Duodenal mucosa (tissue), 2 donors: ENCODE measurements around the gene C1QTNF2.

Experiments
- H3K27ac ChIP-seq: one replicate; pipeline ENCODE4 v1.7.0; 2013; ENCODE audit warnings: low read depth, low read length
- H3K27me3 ChIP-seq, 2 donors: one replicate each; pipeline ENCODE4 v1.7.0; 2013; ENCODE audit warnings: low read length in 2 of 2, control low read depth in 1 of 2; ENCODE audit not compliant: insufficient read depth in 2 of 2, control insufficient read depth in 1 of 2
- H3K36me3 ChIP-seq, 2 donors: one replicate each; pipeline ENCODE4 v1.7.0; 2013; ENCODE audit warnings: low read length in 2 of 2, control low read depth in 1 of 2; ENCODE audit not compliant: insufficient read depth in 2 of 2, control insufficient read depth in 1 of 2
- H3K4me1 ChIP-seq, 2 donors: one replicate each; pipeline ENCODE4 v1.7.0; 2013; ENCODE audit warnings: low read length in 2 of 2, control low read depth in 1 of 2; ENCODE audit not compliant: insufficient read depth in 2 of 2, control insufficient read depth in 1 of 2
- H3K4me3 ChIP-seq, 2 donors: one replicate each; pipeline ENCODE4 v1.7.0; 2013; ENCODE audit warnings: low read length in 2 of 2, low read depth in 1 of 2
- H3K9ac ChIP-seq, 2 donors: one replicate each; pipeline ENCODE4 v1.7.0; 2013; ENCODE audit warnings: low read length in 2 of 2, low read depth in 1 of 2
- H3K9me3 ChIP-seq, 2 donors: one replicate each; pipeline ENCODE4 v1.7.0; 2013; ENCODE audit warnings: low read length in 2 of 2, control low read depth in 1 of 2; ENCODE audit not compliant: control insufficient read depth in 1 of 2

C1QTNF2 gene

DNA sequence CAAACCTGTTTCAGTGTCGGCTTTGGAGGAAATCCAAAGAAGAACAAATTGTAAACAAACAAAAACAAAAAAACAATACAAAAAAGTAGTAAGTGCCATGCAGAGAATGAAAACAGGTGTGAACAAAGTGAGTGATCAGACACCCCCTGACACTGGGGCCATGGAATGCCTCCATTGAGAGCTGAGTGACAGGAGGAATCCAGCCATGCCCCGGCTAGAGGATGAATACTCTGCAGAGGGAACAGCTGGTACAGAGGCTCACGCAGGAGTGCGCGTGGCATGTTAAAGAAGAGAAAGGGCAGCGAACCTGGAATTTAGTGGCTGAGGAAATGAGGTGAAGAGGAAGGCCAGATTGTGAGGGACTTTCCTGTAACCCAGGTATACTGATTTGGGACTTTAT, 42.6 kb downstream of the C1QTNF2 start:
- Histone ChIP-seq H3K27me3 (no peaks in the 10 kb centered on the region), H3K36me3 (no peaks in the 10 kb centered on the region), H3K27ac (no peak overlapping the region), H3K9me3 (no peaks in the 10 kb centered on the region), H3K9ac (no peak overlapping the region), H3K4me3 (no peak overlapping the region), H3K4me1 (peaks cover 12 to 15% of the 10 kb centered on the region in 2 donors)

- Histone ChIP-seq H3K9ac (no peak overlapping the region), H3K4me1 (peaks cover 12 to 15% of the 10 kb centered on the region in 2 donors), H3K27ac (no peak overlapping the region), H3K4me3 (no peak overlapping the region), H3K27me3 (no peaks in the 10 kb centered on the region), H3K36me3 (no peaks in the 10 kb centered on the region), H3K9me3 (no peaks in the 10 kb centered on the region)
These were observed 43.4 kb downstream of the C1QTNF2 start for GRCh38 chr5:160326981-160327380.

DNA sequence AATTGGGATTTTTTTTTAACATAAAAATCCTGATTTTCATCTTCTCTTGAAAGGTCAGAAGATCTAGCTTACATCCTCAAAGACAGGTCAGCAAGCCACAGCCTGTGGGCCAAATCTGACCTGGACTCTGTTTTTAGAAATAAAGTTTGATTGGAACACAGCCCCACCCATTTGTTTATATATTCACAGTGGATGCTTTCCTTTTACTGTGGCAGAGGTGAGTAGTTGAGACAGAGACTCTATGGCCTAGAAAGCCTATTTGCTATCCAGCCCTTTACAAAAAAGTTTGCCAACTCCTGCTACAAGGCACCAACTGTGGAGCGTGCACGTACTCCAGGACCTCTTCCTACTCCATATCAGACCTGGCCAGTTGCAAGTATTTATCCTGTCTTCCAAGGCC, 44.7 kb downstream of the C1QTNF2 start:
- Histone ChIP-seq H3K4me3 (no peak overlapping the region), H3K27ac (no peak overlapping the region), H3K9me3 (no peaks in the 10 kb centered on the region), H3K36me3 (no peaks in the 10 kb centered on the region), H3K27me3 (no peaks in the 10 kb centered on the region), H3K9ac (no peak overlapping the region), H3K4me1 (peaks cover 12 to 15% of the 10 kb centered on the region in 2 donors)

- H3K9ac ChIP-seq, result no peak overlapping the region
- H3K27ac ChIP-seq, result no peak overlapping the region
- H3K4me1 ChIP-seq, result peaks cover 12 to 15% of the 10 kb centered on the region in 2 donors
- no peaks in the 10 kb centered on the region for H3K9me3 ChIP-seq
- H3K27me3 ChIP-seq, result no peaks in the 10 kb centered on the region
- H3K4me3 ChIP-seq, result no peak overlapping the region
- H3K36me3 ChIP-seq, result no peaks in the 10 kb centered on the region
These were observed 45.5 kb downstream of the C1QTNF2 start for GRCh38 chr5:160324886-160325285.

DNA sequence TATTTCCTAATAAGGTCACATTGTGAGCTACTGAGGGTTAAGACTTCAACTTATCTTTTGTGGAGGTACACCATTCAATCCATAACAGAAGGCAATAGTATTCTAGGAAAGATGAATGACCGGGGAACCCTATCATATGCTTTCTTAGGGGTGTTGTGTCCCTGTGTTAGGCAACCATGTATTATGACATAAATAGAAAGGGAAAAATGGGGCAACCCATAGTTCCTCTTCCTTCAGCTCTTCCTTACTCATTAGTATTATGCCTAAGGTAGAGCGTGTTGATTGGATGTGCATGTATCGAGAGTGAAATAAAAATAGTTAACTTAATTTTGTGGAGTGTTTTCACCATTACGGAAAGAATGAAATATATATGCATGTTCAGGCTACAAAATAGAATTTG, 52.0 kb downstream of the C1QTNF2 start:
- Histone ChIP-seq H3K27me3 (no peaks in the 10 kb centered on the region), H3K9ac (no peak overlapping the region), H3K4me1 (peaks cover 5 to 10% of the 10 kb centered on the region in 2 donors), H3K9me3 (no peaks in the 10 kb centered on the region), H3K4me3 (no peak overlapping the region), H3K27ac (no peak overlapping the region), H3K36me3 (no peaks in the 10 kb centered on the region)

DNA sequence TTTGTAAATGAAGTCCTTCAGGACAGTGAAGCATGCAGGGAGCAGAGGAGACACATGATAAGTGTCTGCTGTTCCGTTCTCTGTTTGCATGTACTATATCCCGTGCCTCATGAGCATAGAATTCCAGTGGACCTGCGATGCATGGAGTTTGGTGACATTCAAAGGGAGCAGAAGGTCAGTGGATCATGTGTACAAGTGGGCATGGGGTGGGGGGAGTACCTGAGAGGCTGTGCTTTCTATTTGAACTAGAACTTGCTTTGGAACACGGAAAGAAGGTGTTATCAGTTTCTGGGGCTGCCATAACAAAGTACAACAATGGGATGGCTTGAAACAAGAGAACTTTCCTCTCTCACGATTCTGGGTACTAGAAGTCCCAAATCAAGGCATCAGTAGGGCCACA, 53.0 kb downstream of the C1QTNF2 start:
- no peaks in the 10 kb centered on the region for H3K9me3 ChIP-seq
- no peaks in the 10 kb centered on the region for H3K36me3 ChIP-seq
- peaks cover 5 to 18% of the 10 kb centered on the region in 2 donors for H3K4me1 ChIP-seq
- H3K9ac ChIP-seq, result no peak overlapping the region
- H3K27me3 ChIP-seq, result peaks cover 5 to 6% of the 10 kb centered on the region in 2 donors
- no peak overlapping the region for H3K4me3 ChIP-seq
- H3K27ac ChIP-seq, result no peak overlapping the region

GRCh38 chr5:160315968-160316367, 54.5 kb downstream of the C1QTNF2 start:
- Histone ChIP-seq H3K27ac (no peak overlapping the region), H3K36me3 (no peaks in the 10 kb centered on the region), H3K9ac (no peak overlapping the region), H3K4me1 (peaks cover 10 to 18% of the 10 kb centered on the region in 2 donors), H3K9me3 (no peaks in the 10 kb centered on the region), H3K27me3 (peaks cover 5 to 17% of the 10 kb centered on the region in 2 donors), H3K4me3 (no peak overlapping the region)

GRCh38 chr5:160312960-160313727, 57.3 kb downstream of the C1QTNF2 start:
- H3K27me3 ChIP-seq, result peaks cover 5 to 18% of the 10 kb centered on the region in 2 donors
- no peaks in the 10 kb centered on the region for H3K9me3 ChIP-seq
- H3K36me3 ChIP-seq, result no peaks in the 10 kb centered on the region
- H3K4me1 ChIP-seq, result peaks cover 10 to 18% of the 10 kb centered on the region in 2 donors
- peak overlapping the region in 1 of 2 donors; percentile 23 for H3K9ac ChIP-seq
- no peak overlapping the region for H3K27ac ChIP-seq
- peak overlapping the region; percentile 63 to 75 for H3K4me3 ChIP-seq

DNA sequence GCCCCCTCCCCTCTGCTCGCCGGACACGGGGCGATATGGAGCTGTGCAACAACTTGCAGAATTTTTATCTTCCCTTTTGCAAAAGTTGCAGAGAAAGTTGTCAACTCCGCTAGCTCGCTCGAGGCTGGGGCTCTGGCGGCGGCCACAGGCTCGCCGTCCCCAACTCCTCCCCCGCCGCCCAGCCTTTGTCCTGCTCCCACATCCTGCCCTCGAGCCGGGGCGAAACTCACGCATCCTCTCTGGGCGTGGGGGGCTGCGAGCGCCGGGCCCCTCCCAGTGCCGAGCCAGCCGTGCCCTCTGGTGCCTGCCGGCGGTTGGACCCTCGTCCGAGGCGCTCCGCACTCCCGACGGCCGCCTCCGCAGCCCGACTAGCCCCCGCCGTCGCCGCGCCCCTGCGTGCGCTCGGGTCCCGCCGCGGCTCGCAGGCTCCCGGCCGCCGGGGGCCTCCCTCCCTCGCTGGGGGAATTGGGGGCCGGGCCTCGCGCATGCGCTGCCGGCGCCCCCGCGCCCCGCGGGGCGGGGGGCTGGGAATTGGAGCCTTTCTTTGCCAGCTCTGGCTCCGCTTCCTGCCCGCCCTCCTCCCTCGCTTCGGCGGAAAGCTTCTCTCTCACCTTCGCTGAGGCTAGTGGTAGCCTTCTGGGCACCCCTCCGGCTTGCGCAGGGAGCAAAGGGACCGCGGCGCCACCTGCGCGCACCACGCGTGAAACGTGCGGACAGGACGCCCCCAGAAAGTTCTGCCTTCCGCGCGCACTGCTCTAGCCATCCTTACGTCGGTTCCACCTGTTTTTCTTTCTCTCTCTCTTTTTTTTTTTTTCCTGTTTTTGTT, 58.1 kb downstream of the C1QTNF2 start, which contains the start of gene CCNJL:
Gene CCNJL (minus strand): TSS at position 431 of the 826 bp plus-strand sequence. CDS start 641 bp downstream, outside the sequence.
- no peak within 1 kb of the TSS for H3K27ac ChIP-seq
- peak within 1 kb of the TSS; percentile 23 to 41 for H3K9ac ChIP-seq
- H3K36me3 ChIP-seq, result no peaks in the 10 kb centered on the region
- H3K9me3 ChIP-seq, result no peaks in the 10 kb centered on the region
- peaks cover 5 to 18% of the 10 kb centered on the region in 2 donors for H3K27me3 ChIP-seq
- peak within 1 kb of the TSS; percentile 63 to 75 for H3K4me3 ChIP-seq
- peaks cover 7 to 24% of the 10 kb centered on the region in 2 donors for H3K4me1 ChIP-seq
